OCI-LY7 (cell line): ENCODE measurements around the gene ANO6. TPM values are rescaled to one million over a fixed set of nuclear protein-coding genes. Genes with fewer than 3 reads are reported as not detected.
A peak's percentile ranks its signal among the peaks of the same experiment; 100 is the strongest.
"Not testable (repeated sequence)": the region's sequence is repeated elsewhere in the genome, so short reads cannot be mapped to it uniquely, and the experiment has no call there.

Experiments used
- BruUV-seq: library from RNA; stranded (reverse); fragments of 400-500 nt; replicated peaks from 2 replicates; lab custom pipeline; 2021; lab: Mats Ljungman, UMichigan
- CTCF ChIA-PET: fragments of 300-600 bp; sonication (Branson Sonifier 250); formaldehyde crosslinking; loops from one replicate; lab custom pipeline; 2022; ENCODE audit warnings: antibody characterized with exemption; ENCODE audit not compliant: unreplicated experiment; lab: Charles Lee
- POLR2A ChIA-PET: fragments of 300-600 bp; sonication (Branson Sonifier 250); formaldehyde crosslinking; loops from one replicate; lab custom pipeline; 2022; ENCODE audit warnings: antibody characterized with exemption; lab: Charles Lee
- DNase-seq: peaks from one replicate; pipeline ENCODE4 v3.0.0-alpha.2; 2015; ENCODE audit warnings: low spot score
- H2AFZ ChIP-seq: fragments of 200-600 bp; sonication (generic), shearing (Covaris generic); 2 replicates; pipeline ENCODE4 v1.6.1; 2014; ENCODE audit warnings: mild to moderate bottlenecking, antibody characterized with exemption, low read length, moderate library complexity
- H3K27ac ChIP-seq: fragments of 200-600 bp; sonication (generic); 2 replicates; pipeline ENCODE4 v1.5.1; 2014; ENCODE audit warnings: mixed run types, low read depth, mild to moderate bottlenecking, moderate library complexity, low read length, inconsistent platforms; ENCODE audit not compliant: poor library complexity, severe bottlenecking
- H3K36me3 ChIP-seq: fragments of 200-600 bp; sonication (generic); 2 replicates; pipeline ENCODE4 v1.6.1; 2014; ENCODE audit warnings: mild to moderate bottlenecking, antibody characterized with exemption, low read length, moderate library complexity, mixed read lengths; ENCODE audit not compliant: insufficient read depth
- H3K4me1 ChIP-seq: fragments of 200-600 bp; sonication (generic); 2 replicates; pipeline ENCODE4 v1.5.1; 2014; ENCODE audit warnings: mild to moderate bottlenecking, low read length; ENCODE audit not compliant: insufficient read depth, poor library complexity, severe bottlenecking
- H3K4me2 ChIP-seq: fragments of 200-600 bp; sonication (generic); 2 replicates; pipeline ENCODE4 v1.6.1; 2014; ENCODE audit warnings: mild to moderate bottlenecking, low read length
- H3K4me3 ChIP-seq: fragments of 200-600 bp; sonication (generic); 2 replicates; pipeline ENCODE4 v1.5.1; 2014; ENCODE audit warnings: mild to moderate bottlenecking, low read depth, low read length; ENCODE audit not compliant: poor library complexity, severe bottlenecking
- H3K79me2 ChIP-seq: fragments of 200-600 bp; sonication (generic); 2 replicates; pipeline ENCODE4 v1.6.1; 2016; ENCODE audit warnings: low read depth, mild to moderate bottlenecking, low read length, moderate library complexity, mixed read lengths; ENCODE audit not compliant: insufficient read depth
- H3K9me2 ChIP-seq: fragments of 200-600 bp; sonication (generic); 2 replicates; pipeline ENCODE4 v1.6.1; 2016; ENCODE audit warnings: mild to moderate bottlenecking, low read length, mixed read lengths; ENCODE audit not compliant: insufficient read depth
- H3K9me3 ChIP-seq: fragments of 200-600 bp; sonication (generic); 2 replicates; pipeline ENCODE4 v1.6.1; 2014; ENCODE audit warnings: mild to moderate bottlenecking, mixed run types, low read length, mixed read lengths
- H4K20me1 ChIP-seq: fragments of 200-600 bp; sonication (generic); 2 replicates; pipeline ENCODE4 v1.6.1; 2014; ENCODE audit warnings: mild to moderate bottlenecking, antibody characterized with exemption, low read length, moderate library complexity, mixed read lengths; ENCODE audit not compliant: insufficient read depth
- EZH2phosphoT487 ChIP-seq: fragments of 200-600 bp; sonication (generic); IDR thresholded peaks from 2 replicates; pipeline ENCODE4 v1.6.1; 2018; ENCODE audit warnings: low read depth, borderline replicate concordance, mild to moderate bottlenecking, mixed run types, antibody characterized with exemption, low read length, moderate library complexity, mixed read lengths
- intact Hi-C: fragments of 100-400 bp; cut with micrococcal nuclease; formaldehyde crosslinking; loops from one replicate; pipeline ENCODE4 v1.10.0; 2022; ENCODE audit not compliant: unreplicated experiment
- total RNA-seq, 2 experiments: library from RNA; depleted of rRNA in 1 of 2; stranded (reverse); fragments of >200 nt in 1 of 2; shearing (Covaris generic) in 1 of 2; gene quantifications; 2 replicates each; pipeline ENCODE4 v1.2.3, GENCODE V29; 2014 to 2022
- TF ChIP-seq, protein P1 (sequence below): fragments of 200-600 bp; sonication (generic); conservative IDR thresholded peaks from 2 replicates; pipeline ENCODE4 v1.5.1; 2014; ENCODE audit warnings: mild to moderate bottlenecking, antibody characterized with exemption, low read length, moderate library complexity, mixed read lengths

The ANO6 gene
- total RNA-seq, 2 experiments from 2014 or later = 15.0 to 17.7 TPM

DNA sequence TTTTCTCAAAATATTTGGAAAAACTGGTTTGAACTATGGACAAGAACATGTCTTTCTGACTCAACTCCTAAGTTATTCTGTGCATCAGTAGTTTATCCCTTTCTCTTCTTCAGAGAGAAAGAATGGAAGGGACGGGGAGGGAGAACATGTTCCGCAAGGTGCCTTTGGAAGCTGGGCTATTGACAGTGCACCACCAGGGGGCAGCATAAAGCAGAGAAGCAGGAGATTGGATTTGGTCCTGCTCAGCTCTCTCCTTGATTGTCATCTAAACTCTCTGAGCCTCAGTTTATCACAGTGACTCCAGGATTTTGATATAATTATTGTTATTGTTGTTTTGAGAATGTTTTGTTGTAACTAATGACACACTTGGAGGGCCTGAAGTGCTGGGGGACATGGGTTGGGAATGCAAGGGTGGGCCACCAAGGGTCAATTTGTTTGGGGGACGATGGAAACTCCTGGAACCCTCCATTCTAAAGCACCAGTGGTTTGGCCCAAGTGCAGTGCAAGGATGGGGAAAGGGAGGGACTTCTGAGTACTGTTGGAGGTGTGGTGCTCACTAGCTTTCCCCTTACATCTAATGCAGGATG, 45.3 kb upstream of the ANO6 start:
- no TSS peak for BruUV-seq
- intact Hi-C loops = loop anchor here (2.0 to 10.0 kb wide), 2 partner anchors 94 to 218 kb away; no protein-coding TSS in a partner anchor
- no peak overlapping the region for H3K4me2 ChIP-seq
- H3K9me3 ChIP-seq = no peaks in the 10 kb centered on the region
- TF ChIP-seq EZH2phosphoT487 = no peak
- TF ChIP-seq, protein P1, sequence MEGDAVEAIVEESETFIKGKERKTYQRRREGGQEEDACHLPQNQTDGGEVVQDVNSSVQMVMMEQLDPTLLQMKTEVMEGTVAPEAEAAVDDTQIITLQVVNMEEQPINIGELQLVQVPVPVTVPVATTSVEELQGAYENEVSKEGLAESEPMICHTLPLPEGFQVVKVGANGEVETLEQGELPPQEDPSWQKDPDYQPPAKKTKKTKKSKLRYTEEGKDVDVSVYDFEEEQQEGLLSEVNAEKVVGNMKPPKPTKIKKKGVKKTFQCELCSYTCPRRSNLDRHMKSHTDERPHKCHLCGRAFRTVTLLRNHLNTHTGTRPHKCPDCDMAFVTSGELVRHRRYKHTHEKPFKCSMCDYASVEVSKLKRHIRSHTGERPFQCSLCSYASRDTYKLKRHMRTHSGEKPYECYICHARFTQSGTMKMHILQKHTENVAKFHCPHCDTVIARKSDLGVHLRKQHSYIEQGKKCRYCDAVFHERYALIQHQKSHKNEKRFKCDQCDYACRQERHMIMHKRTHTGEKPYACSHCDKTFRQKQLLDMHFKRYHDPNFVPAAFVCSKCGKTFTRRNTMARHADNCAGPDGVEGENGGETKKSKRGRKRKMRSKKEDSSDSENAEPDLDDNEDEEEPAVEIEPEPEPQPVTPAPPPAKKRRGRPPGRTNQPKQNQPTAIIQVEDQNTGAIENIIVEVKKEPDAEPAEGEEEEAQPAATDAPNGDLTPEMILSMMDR = peak; percentile 96
- no peaks in the 10 kb centered on the region for H3K9me2 ChIP-seq
- H3K79me2 ChIP-seq = no peaks in the 10 kb centered on the region
- CTCF ChIA-PET = interaction anchor here (1.1 kb wide), 1 partner anchor 235 kb away, joined by 3 read pairs; no protein-coding TSS in a partner anchor
- H3K27ac ChIP-seq = no peak overlapping the region
- no peaks in the 10 kb centered on the region for H4K20me1 ChIP-seq
- no peaks in the 10 kb centered on the region for H3K4me1 ChIP-seq
- H2AFZ ChIP-seq = no peak overlapping the region
- no peak overlapping the region for H3K4me3 ChIP-seq
- H3K36me3 ChIP-seq = no peaks in the 10 kb centered on the region
- POLR2A ChIA-PET = no interaction called here
- DNase-seq = peak; percentile 70

GRCh38 chr12:45173293-45173692, 42.6 kb upstream of the ANO6 start:
- H3K4me3 ChIP-seq, H3K4me1 ChIP-seq, H3K36me3 ChIP-seq, BruUV-seq, DNase-seq, H3K9me2 ChIP-seq, H2AFZ ChIP-seq, H3K27ac ChIP-seq, H3K4me2 ChIP-seq, CTCF ChIA-PET, H4K20me1 ChIP-seq, H3K79me2 ChIP-seq, H3K9me3 ChIP-seq, POLR2A ChIA-PET: not testable (repeated sequence)
- intact Hi-C loops = loop anchor here (10.0 kb wide), 1 partner anchor 92 kb away; no protein-coding TSS in a partner anchor
- TF ChIP-seq, protein P1 = peak; percentile 48

GRCh38 chr12:45174595-45174994, 41.3 kb upstream of the ANO6 start:
- H3K27ac ChIP-seq = no peak overlapping the region
- CTCF ChIA-PET = no interaction called here
- intact Hi-C loops = loop anchor here (10.0 kb wide), 1 partner anchor 90 kb away; no protein-coding TSS in a partner anchor

More at GRCh38 chr12:45174595-45174994, 41.3 kb upstream of the ANO6 start:
- H3K36me3 ChIP-seq = no peaks in the 10 kb centered on the region
- TF ChIP-seq, protein P1 = no peak
- TF ChIP-seq EZH2phosphoT487 = no peak
- no peaks in the 10 kb centered on the region for H3K9me2 ChIP-seq
- no peak for DNase-seq
- H4K20me1 ChIP-seq = no peaks in the 10 kb centered on the region
- no TSS peak for BruUV-seq
- 0 out of 2 replicates have a peak, but pooled peaks cover 8% of the 10 kb centered on the region for H3K9me3 ChIP-seq
- H3K4me3 ChIP-seq = no peak overlapping the region
- POLR2A ChIA-PET = interaction anchor here (0.7 kb wide), 1 partner anchor 494 kb away, joined by 4 read pairs; no protein-coding TSS in a partner anchor
- H3K4me2 ChIP-seq = no peak overlapping the region
- H3K79me2 ChIP-seq = no peaks in the 10 kb centered on the region
- H2AFZ ChIP-seq = no peak overlapping the region
- H3K4me1 ChIP-seq = no peaks in the 10 kb centered on the region
